HUDEP-2 (cell line): ENCODE measurements around the gene ISG15.
"Not testable (repeated sequence)": the region's sequence is repeated elsewhere in the genome, so short reads cannot be mapped to it uniquely, and the experiment has no call there.

Source experiments
- DNase-seq, 76 experiments: peaks; one replicate each; lab custom pipeline; 2025; ENCODE audit not compliant: unreplicated experiment in 76 of 76; lab: John Stamatoyannopoulos, UW

ISG15 gene

GRCh38 chr1:992362-992761, 20.9 kb upstream of the ISG15 start:
- DNase-seq = no peak

DNA sequence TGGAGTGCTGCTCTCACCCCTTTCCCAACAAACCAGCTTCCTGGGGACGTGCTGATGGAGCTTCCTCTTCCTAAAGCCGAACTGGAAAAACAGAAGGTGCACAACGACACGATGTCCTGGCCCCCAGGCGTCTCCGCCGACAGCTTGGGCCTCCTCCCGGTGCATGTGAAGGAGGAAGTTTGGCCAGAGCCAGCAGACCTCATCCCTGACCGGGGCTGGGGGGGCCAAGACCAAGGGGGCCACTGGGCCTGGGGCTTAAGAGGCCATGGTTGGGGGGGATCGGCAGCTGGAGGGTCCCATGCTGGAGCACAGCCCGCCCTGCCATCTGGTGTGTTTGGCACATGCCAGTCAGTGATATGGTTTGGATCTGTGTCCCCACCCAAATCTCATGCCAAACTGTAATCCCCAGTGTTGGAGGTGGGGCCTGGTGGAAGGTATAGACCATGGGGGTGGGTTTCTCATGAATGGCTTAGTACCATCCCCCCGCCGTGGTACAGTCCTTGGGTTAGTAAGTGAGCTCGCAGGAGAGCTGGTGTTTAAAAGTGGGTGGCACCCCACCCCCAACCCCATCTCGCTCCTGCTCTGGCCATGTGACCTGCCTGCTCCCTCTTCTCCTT, 19.8 kb upstream of the ISG15 start:
- DNase-seq = no peak

- not testable (repeated sequence) for DNase-seq
Measured at GRCh38 chr1:994546-994945, 18.8 kb upstream of the ISG15 start.

GRCh38 chr1:995665-996633, 17.3 kb upstream of the ISG15 start:
- DNase-seq = no peak

- DNase-seq = no peak
Measured at GRCh38 chr1:996851-997712, 16.2 kb upstream of the ISG15 start.

- DNase-seq = no peak
Measured at GRCh38 chr1:997713-997992, 15.6 kb upstream of the ISG15 start.

DNA sequence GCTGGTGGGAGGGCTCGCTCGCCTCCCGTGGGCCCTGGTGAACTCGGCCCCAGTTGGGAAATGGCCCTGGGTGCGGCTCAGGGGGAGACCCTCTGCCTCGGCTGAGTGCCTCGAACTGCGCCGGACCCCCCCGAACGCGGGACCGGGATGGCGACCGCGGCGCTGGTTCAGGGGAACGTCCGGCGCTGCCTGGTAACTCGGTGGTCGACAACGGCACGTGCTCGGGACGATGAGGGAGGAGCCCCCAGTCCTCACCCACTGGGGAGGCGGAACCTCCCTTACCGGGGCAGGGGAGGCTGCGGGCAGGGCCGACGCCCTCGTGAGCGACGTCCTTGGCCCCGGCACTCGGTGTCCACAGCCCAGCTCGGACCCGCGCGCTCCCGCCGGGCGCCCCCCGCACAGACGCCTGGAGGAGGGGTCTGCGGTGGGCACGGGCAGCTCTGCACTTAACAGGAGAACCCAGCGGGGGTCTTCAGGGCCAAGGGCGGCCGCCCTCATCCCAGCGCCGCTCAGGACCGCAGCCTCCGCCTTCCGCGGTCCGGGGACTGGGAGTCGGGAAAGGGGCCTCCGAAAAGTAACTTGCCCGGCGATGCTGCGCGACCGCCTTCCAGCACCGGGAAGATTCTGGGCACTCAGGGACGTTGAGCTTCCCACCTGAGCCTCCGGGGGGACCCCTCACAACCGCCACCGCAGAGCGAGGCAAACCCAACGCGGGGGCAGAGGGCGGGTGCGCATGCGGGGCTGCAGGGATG, 15.1 kb upstream of the ISG15 start:
- DNase-seq = no peak

DNA sequence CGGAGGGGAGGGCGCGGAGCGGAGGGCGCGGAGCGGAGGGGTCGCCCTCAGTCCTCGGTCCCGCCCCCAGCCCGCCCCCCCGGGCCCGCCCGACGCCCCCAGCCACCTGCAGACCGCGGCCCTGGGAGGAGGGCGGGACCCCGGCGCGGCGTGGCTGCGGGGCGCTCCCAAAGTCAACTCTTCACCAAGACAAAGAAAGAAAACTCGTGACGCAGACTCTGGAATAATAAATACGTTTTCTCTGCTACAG, 14.6 kb upstream of the ISG15 start:
- DNase-seq = no peak

GRCh38 chr1:998995-999724, 14.1 kb upstream of the ISG15 start:
- DNase-seq = peak in 17 of 76 experiments; percentile 5 to 45 (median 26)

- peak in 73 of 76 experiments; percentile 15 to 87 (median 71) for DNase-seq
Measured at GRCh38 chr1:999725-1000356, 13.5 kb upstream of the ISG15 start, which contains the start of gene HES4. TSS of gene HES4 (minus strand) at chr1:1000097. CDS start at chr1:999973, 124 bp downstream.

GRCh38 chr1:1000357-1001056, 12.8 kb upstream of the ISG15 start:
- DNase-seq = peak in 68 of 76 experiments; percentile 17 to 86 (median 62)

GRCh38 chr1:1001057-1001783, 12.1 kb upstream of the ISG15 start:
- peak in 2 of 76 experiments; percentile 43 to 86 for DNase-seq

DNA sequence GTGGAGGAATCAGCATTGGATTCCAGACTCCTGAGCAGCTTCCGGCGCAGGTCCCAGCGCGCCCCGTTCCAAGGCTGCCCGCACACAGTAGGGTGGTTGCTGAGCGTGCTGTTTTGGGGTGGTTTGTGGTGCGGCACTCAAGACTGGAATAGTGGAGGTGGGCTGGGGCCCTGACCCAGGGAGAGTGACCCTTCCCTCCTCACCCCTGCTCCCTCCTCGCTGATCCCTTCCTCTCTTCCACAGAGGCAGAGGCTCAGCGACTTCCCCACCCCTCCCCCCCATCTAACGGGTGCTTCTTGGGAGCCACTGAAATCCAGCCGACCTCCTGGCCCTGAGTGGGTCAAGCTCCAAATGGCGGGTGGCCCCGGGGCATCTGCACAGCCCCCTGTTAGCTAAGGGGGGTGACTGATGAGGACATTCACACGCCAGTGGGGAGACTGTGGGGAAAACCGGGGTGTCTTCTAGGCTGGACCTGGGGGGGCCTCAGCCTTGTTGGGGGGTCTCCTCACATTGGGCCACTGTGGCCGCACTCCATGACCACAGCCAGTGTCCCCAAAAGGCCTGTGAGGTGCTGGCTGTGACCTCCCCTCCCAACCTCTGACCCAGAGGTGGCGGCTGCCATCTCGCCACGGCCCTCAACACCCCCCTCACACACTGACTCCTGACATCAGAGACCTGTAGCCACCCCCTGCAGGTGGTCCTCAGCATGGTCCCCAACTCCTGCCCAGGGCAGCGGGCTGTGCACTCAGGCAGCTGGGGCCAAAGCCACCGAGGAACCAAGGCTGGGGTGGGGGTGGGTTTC, 9.5 kb upstream of the ISG15 start:
- DNase-seq = no peak

DNA sequence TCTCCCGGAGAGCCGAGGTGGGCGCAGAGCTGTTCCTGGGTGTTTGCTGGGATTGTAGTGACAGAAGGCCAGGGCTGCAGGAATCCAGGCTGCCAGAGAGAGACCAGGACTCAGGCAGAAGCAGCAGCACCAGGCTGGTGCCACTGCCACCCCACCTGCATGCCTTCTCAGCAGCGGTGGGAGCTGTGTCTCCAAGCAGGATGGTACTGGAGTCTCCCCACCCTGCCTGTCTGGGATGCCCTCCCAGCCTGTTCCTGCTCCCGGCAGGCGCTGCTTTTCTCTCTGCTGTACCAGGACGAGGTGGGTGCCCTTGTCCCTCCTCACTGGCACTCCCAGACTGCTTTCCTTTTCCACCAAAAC, 8.9 kb upstream of the ISG15 start:
- DNase-seq = no peak

DNA sequence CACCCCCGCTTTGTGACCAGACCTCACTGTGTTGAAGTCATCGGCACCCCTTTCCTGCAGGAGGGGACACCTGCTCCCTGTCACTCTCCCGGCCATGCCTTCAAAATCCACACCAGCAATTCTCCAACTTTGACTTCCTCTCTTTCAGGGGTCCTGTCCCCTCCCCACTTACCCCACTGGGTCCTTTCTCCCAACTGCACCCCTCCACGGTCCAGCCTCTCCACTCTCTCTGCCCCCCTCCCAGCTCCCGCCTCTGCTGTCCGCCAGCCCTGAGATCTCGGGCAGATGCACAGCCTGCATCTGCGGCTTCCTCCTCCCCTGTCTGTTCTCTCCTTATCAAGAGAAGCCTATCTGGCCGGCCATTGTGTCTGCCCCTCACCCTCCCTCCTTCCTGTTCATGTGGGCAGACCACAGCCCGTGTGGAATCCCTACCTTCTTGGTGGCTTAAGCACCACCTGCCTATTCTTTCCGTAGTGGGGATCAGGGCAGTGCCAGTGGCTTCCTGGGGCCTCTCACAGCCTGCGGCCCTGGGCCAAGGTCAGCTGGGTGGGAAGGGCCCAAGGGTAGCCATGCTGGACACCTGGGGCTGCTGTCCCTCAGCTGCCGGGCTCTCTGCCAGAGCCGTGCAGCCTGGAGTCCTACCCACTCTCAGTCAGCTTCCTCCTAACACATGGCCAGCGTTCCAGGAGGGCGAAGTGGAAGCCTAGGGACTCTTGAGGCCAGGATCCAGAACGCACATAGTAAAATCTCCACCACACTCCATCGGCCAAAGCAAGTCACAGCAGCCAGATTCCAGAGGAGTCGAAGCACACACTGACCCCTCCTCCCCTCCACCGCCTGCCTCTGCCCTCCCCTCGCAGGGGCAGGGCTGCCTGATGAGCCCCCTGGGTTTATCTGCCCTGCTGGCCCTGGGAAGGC, 8.3 kb upstream of the ISG15 start:
- DNase-seq = peak in 50 of 76 experiments; percentile 6 to 67 (median 41)

GRCh38 chr1:1005774-1006304, 7.5 kb upstream of the ISG15 start:
- DNase-seq = no peak
